Breast epithelium (tissue), 4 donors: ENCODE data around the gene KRTAP13-4. TPM values are rescaled to one million over a fixed set of nuclear protein-coding genes. Genes with fewer than 3 reads are reported as not detected.
A peak's percentile ranks its signal among the peaks of the same experiment; 100 is the strongest.

Experiments
- DNase-seq, 2 donors: peaks; one replicate each; pipeline ENCODE4 v3.0.0-alpha.2; 2019; ENCODE audit warnings: low spot score in 2 of 2
- H3K27ac ChIP-seq, 2 donors: fragments of 200-600 bp; sonication (generic) in 1 of 2; one replicate each; pipeline ENCODE4 v1.5.1; 2016 to 2019; ENCODE audit warnings: mild to moderate bottlenecking in 1 of 2
- H3K27me3 ChIP-seq, 2 donors: fragments of 200-600 bp; sonication (generic) in 1 of 2; one replicate each; pipeline versions ENCODE4 v1.5.1 to v1.6.0; 2017 to 2019; ENCODE audit warnings: control low read depth in 1 of 2, mild to moderate bottlenecking in 1 of 2
- H3K36me3 ChIP-seq: fragments of 200-600 bp; one replicate; pipeline ENCODE4 v1.5.1; 2019
- H3K4me1 ChIP-seq, 2 donors: fragments of 200-600 bp; sonication (generic); one replicate each; pipeline ENCODE4 v1.5.1; 2016 to 2019; ENCODE audit warnings: control low read depth in 1 of 2
- H3K4me3 ChIP-seq, 3 donors: fragments of 200-600 bp; sonication (generic); 1 replicate in 2 of 3; 2 replicates in 1 of 3; pipeline ENCODE4 v1.5.1; 2016 to 2019; ENCODE audit warnings: mild to moderate bottlenecking in 3 of 3, moderate library complexity in 2 of 3
- H3K9me3 ChIP-seq, 2 donors: fragments of 200-600 bp; sonication (generic) in 1 of 2; one replicate each; pipeline ENCODE4 v1.5.1; 2016 to 2019; ENCODE audit warnings: control low read depth in 1 of 2
- POLR2A ChIP-seq: fragments of 450-650 bp; IDR thresholded peaks from one replicate; pipeline ENCODE4 v1.6.1; 2016; ENCODE audit warnings: antibody characterized with exemption, mild to moderate bottlenecking, moderate library complexity
- POLR2AphosphoS5 ChIP-seq, 3 donors: sonication (generic); formaldehyde crosslinking; IDR thresholded peaks; one replicate each; pipeline ENCODE4 v1.6.1; 2017; ENCODE audit warnings: antibody characterized with exemption in 3 of 3
- intact Hi-C: fragments of 100-400 bp; cut with DNase I; formaldehyde crosslinking; loops from one replicate; pipeline ENCODE4 v1.15.1; 2023; ENCODE audit warnings: low total_unique reads
- total RNA-seq, 3 donors: library from RNA; depleted of rRNA; stranded (reverse); fragments of >200 nt; gene quantifications; one replicate each; pipeline ENCODE4 v1.1.0, GENCODE V29; 2016
- TF ChIP-seq, protein P1 (sequence below), 3 donors: fragments of 450-650 bp; IDR thresholded peaks; one replicate each; pipeline ENCODE4 v1.5.1; 2016 to 2017; ENCODE audit warnings: antibody characterized with exemption in 3 of 3, mild to moderate bottlenecking in 3 of 3, moderate library complexity in 3 of 3

The KRTAP13-4 gene
- total RNA-seq, 3 donors from 2014 or later: not detected

DNA sequence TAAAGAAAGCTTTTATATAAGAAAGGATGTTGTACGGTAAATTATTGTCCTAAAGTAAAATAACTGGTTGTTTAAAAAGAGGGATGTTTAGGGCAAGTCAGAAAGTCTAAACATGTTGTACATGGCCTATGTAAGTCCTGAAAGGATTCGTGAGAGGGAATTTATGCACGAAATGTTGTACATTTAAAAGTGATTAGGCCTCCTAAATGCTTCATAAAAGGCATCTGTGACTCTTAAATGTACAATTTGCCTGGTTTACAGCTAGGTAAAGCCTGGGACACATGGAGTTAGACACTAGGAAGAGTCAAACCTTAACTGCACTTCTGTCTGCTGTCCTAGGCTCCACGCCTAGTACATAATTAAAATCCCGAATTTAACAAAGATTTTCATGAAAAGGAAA, 14.0 kb upstream of the KRTAP13-4 start:
- Histone ChIP-seq H3K4me3 (no peak overlapping the region), H3K27ac (no peak overlapping the region), H3K27me3 (no peaks in the 10 kb centered on the region), H3K36me3 (no peaks in the 10 kb centered on the region), H3K9me3 (peaks cover 0 to 7% of the 10 kb centered on the region in 2 donors), H3K4me1 (no peaks in the 10 kb centered on the region)
- DNase-seq: no peak
- intact Hi-C loops: no loop called here
- no peak for TF ChIP-seq POLR2A
- TF ChIP-seq, protein P1, sequence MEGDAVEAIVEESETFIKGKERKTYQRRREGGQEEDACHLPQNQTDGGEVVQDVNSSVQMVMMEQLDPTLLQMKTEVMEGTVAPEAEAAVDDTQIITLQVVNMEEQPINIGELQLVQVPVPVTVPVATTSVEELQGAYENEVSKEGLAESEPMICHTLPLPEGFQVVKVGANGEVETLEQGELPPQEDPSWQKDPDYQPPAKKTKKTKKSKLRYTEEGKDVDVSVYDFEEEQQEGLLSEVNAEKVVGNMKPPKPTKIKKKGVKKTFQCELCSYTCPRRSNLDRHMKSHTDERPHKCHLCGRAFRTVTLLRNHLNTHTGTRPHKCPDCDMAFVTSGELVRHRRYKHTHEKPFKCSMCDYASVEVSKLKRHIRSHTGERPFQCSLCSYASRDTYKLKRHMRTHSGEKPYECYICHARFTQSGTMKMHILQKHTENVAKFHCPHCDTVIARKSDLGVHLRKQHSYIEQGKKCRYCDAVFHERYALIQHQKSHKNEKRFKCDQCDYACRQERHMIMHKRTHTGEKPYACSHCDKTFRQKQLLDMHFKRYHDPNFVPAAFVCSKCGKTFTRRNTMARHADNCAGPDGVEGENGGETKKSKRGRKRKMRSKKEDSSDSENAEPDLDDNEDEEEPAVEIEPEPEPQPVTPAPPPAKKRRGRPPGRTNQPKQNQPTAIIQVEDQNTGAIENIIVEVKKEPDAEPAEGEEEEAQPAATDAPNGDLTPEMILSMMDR (IDR thresholded peaks at IDR 0.05): no peak
- no peak for TF ChIP-seq POLR2AphosphoS5 (IDR thresholded peaks at IDR 0.05)

DNA sequence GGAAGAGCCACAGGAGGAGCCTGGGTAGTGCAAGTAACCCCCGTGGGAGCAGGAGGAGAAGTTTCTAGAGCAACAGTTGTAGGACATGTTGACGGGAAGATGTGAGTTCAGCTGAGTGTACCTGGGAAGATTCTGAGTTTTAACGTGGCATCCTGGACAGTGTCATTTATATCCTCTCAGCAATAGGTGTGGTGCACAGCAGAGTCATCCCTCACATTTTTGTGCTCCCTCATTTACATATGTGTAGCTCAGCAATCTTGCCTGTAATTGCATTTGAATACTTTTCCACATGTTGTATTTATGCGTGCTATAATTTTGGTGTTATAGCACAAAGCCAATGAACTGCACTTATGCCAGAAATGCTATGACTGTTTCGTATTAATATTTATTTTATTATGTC, 4.2 kb upstream of the KRTAP13-4 start, which contains the start of gene KRTAP13-3:
KRTAP13-3 (minus strand) TSS at position 101 of the 400 bp plus-strand sequence; CDS start at position 87, 14 bp downstream.
- no peak for DNase-seq
- intact Hi-C loops: no loop called here
- Histone ChIP-seq H3K27me3 (no peaks in the 10 kb centered on the region), H3K4me1 (no peaks in the 10 kb centered on the region), H3K9me3 (no peaks in the 10 kb centered on the region), H3K27ac (no peak within 1 kb of the TSS), H3K36me3 (no peaks in the 10 kb centered on the region), H3K4me3 (no peak within 1 kb of the TSS)
- TF ChIP-seq, protein P1 (IDR thresholded peaks at IDR 0.05): no peak
- TF ChIP-seq POLR2AphosphoS5 (IDR thresholded peaks at IDR 0.05): no peak
- no peak for TF ChIP-seq POLR2A

DNA sequence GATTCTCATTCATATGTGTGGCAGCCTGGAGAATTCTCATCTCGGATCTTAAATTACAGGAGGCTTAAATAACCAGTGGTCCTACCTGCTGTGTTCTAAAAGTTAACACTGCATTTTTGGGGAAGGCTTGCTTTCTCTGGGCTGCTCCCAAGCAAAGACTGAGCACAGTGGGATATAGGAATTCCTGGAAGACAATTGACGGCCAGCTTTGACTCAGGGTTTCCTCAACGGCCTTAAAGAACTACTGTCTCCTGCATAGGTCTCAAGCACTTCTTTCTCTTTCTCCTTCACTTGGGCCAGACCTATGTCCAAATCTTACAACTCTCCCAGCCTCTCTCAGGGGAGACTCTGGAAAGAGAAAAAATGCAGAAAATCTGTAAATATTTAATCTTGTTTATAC, 3.3 kb upstream of the KRTAP13-4 start:
- TF ChIP-seq POLR2AphosphoS5 (IDR thresholded peaks at IDR 0.05) (no peak), POLR2A (no peak)
- TF ChIP-seq, protein P1 (IDR thresholded peaks at IDR 0.05): no peak
- H3K9me3 ChIP-seq: no peaks in the 10 kb centered on the region
- H3K27me3 ChIP-seq: no peaks in the 10 kb centered on the region
- H3K27ac ChIP-seq: no peak overlapping the region
- intact Hi-C loops: no loop called here
- no peak overlapping the region for H3K4me3 ChIP-seq
- H3K4me1 ChIP-seq: no peaks in the 10 kb centered on the region
- no peak for DNase-seq
- no peaks in the 10 kb centered on the region for H3K36me3 ChIP-seq

DNA sequence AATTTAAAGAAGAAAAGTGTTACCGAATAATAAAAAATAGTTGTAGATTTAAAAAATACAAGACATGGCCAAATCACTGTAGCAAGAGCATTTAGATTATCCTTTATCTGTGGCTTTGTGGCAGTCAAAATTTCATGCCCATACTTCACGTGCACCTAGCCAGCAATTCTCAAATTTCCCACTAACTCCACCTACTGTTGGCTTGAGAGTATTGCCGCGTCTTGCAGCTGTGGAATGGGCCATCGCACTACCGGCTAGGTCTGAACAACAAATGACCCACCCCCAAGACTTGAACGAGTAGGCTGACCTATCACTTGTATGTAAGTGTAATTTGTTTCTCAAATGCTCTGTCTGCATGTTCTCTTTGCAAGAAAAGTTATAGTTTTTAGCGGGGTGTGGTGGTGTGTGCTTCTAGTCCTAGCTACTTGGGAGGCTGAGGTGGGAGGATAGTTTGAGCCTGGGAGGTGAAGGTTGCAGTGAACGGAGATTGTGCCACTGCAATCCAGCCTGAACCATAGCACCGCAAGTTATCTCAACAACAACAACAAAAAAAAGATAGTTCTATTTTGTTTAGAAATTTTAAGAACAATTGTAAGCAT, 4.1 kb downstream of the KRTAP13-4 start:
- TF ChIP-seq, protein P1 (IDR thresholded peaks at IDR 0.05): peak in 2 of 3 donors; percentile 36 to 52
- TF ChIP-seq POLR2A: no peak
- H3K27ac ChIP-seq: no peak overlapping the region

DNA sequence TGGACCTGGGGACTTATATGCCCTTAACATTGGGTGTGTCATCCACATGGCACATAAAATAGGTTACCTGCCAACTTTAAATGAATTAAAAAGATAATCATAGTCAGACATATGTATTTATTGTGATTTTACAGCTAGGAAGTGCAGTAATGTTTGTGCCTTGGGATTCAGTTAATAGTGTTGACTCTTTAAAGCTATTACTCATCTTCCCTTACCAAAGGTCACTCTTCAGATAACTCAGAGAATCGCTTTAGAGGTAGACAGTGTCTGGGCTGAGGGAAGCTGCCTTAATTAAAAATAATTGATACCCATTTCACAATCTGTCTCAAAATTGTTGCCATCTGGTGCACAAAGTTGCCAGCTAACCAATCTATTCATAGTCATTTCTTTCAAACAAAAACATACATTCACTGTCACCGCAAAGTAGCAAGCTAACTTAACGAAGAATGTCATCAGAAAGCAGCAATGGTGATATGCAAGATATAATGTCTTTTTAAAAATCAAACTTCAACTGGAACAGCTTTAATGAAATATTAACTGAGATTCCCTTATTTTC, 7.1 kb downstream of the KRTAP13-4 start:
- Histone ChIP-seq H3K9me3 (no peaks in the 10 kb centered on the region), H3K4me1 (no peaks in the 10 kb centered on the region), H3K36me3 (no peaks in the 10 kb centered on the region), H3K27me3 (no peaks in the 10 kb centered on the region), H3K27ac (no peak overlapping the region), H3K4me3 (no peak overlapping the region)
- TF ChIP-seq POLR2AphosphoS5 (IDR thresholded peaks at IDR 0.05) (no peak), POLR2A (no peak)
- TF ChIP-seq, protein P1 (IDR thresholded peaks at IDR 0.05): no peak
- intact Hi-C loops: no loop called here
- no peak for DNase-seq

More for the DNA sequence above, 4.1 kb downstream of the KRTAP13-4 start:
- intact Hi-C loops: no loop called here
- no peak overlapping the region for H3K4me3 ChIP-seq
- no peaks in the 10 kb centered on the region for H3K9me3 ChIP-seq
- no peaks in the 10 kb centered on the region for H3K27me3 ChIP-seq
- DNase-seq: no peak
- H3K4me1 ChIP-seq: no peaks in the 10 kb centered on the region
- no peaks in the 10 kb centered on the region for H3K36me3 ChIP-seq
